ENCODE results near the gene SLC13A5. TPM values are rescaled to one million over a fixed set of nuclear protein-coding genes. Genes with fewer than 3 reads are reported as not detected.

The SLC13A5 gene
- not detected for total RNA-seq

- no peak for TF ChIP-seq CTCF (IDR thresholded peaks at IDR 0.05; ENCODE audit: low read depth)
Observed at GRCh38 chr17:6713130-6713917, at the start of gene SLC13A5. Gene SLC13A5, minus strand, starts transcription at chr17:6713369. Its CDS starts 36 bp downstream, at chr17:6713333.

- no peak for TF ChIP-seq CTCF (IDR thresholded peaks at IDR 0.05; ENCODE audit: low read depth)
Observed at GRCh38 chr17:6761779-6762178, 48.6 kb upstream of the SLC13A5 start.

- no peak for TF ChIP-seq CTCF (IDR thresholded peaks at IDR 0.05; ENCODE audit: low read depth)
Observed at GRCh38 chr17:6757747-6758146, 44.6 kb upstream of the SLC13A5 start.

GRCh38 chr17:6756425-6757031, 43.4 kb upstream of the SLC13A5 start:
- no peak for TF ChIP-seq CTCF (IDR thresholded peaks at IDR 0.05; ENCODE audit: low read depth)

GRCh38 chr17:6755731-6756184, 42.6 kb upstream of the SLC13A5 start, which contains the start of gene XAF1:
Gene XAF1, plus strand, starts transcription at chr17:6756046. Its CDS starts 33 bp downstream, at chr17:6756079.
- TF ChIP-seq CTCF (IDR thresholded peaks at IDR 0.05; ENCODE audit: low read depth) = no peak

GRCh38 chr17:6755281-6755680, 42.1 kb upstream of the SLC13A5 start:
- no peak for TF ChIP-seq CTCF (IDR thresholded peaks at IDR 0.05; ENCODE audit: low read depth)

- TF ChIP-seq CTCF (IDR thresholded peaks at IDR 0.05; ENCODE audit: low read depth) = no peak
Observed at GRCh38 chr17:6753546-6753945, 40.4 kb upstream of the SLC13A5 start.
